ENCODE data around the gene HNRNPH3. TPM values are rescaled to one million over a fixed set of nuclear protein-coding genes. Genes with fewer than 3 reads are reported as not detected.

The HNRNPH3 gene
- polyA plus RNA-seq, 1 donor from 2014 or later, result 74.2 TPM

GRCh38 chr10:68348265-68348741, 16.4 kb downstream of the HNRNPH3 start:
- Histone ChIP-seq H3K36me3 (ENCODE audit: insufficient read depth, low read length) (peaks cover 4% of the 10 kb centered on the region), H3K4me2 (ENCODE audit: low read length) (no peak overlapping the region), H2AFZ (ENCODE audit: low read depth, low read length) (no peak overlapping the region), H3K4me3 (ENCODE audit: low read length) (no peak overlapping the region), H3K27me3 (ENCODE audit: insufficient read depth, low read depth, low read length) (no peaks in the 10 kb centered on the region), H3F3A (ENCODE audit: insufficient read depth, low read length, poor library complexity, severe bottlenecking) (peaks cover 10% of the 10 kb centered on the region), H4K20me1 (ENCODE audit: insufficient read depth) (no peaks in the 10 kb centered on the region), H3K79me2 (replicated peaks; ENCODE audit: insufficient read depth, low read length) (no peaks in the 10 kb centered on the region), H3K9ac (ENCODE audit: low read length) (no peak overlapping the region), H3K9me3 (ENCODE audit: low read length) (no peaks in the 10 kb centered on the region), H3K27ac (ENCODE audit: low read length) (no peak overlapping the region), H3K9me2 (ENCODE audit: insufficient read depth, low read length) (no peaks in the 10 kb centered on the region)
- TF ChIP-seq SMC3 (conservative IDR thresholded peaks at IDR 0.05; ENCODE audit: poor library complexity), result peak; percentile 67
- TF ChIP-seq MXI1 (conservative IDR thresholded peaks at IDR 0.05; ENCODE audit: poor library complexity, severe bottlenecking), result no peak
- TF ChIP-seq TAF1 (IDR thresholded peaks at IDR 0.05; ENCODE audit: low read depth), result no peak
- no peak for TF ChIP-seq POLR2AphosphoS5 (IDR thresholded peaks at IDR 0.05)
- no peak for TF ChIP-seq EP300 (conservative IDR thresholded peaks at IDR 0.05; ENCODE audit: poor library complexity, severe bottlenecking)
- TF ChIP-seq REST (IDR thresholded peaks at IDR 0.05; ENCODE audit: borderline replicate concordance), result no peak
- TF ChIP-seq CTCF (IDR thresholded peaks at IDR 0.05; ENCODE audit: poor library complexity, severe bottlenecking), result peak; percentile 65
- TF ChIP-seq EZH2 (IDR thresholded peaks at IDR 0.05; ENCODE audit: borderline replicate concordance, insufficient read depth, low read length, poor library complexity, severe bottlenecking), result no peak
- peak; percentile 53 for TF ChIP-seq RAD21 (conservative IDR thresholded peaks at IDR 0.05)

- no peak for TF ChIP-seq POLR2AphosphoS5 (IDR thresholded peaks at IDR 0.05)
- TF ChIP-seq SMC3 (conservative IDR thresholded peaks at IDR 0.05; ENCODE audit: poor library complexity), result no peak
- no peak for TF ChIP-seq TAF1 (IDR thresholded peaks at IDR 0.05; ENCODE audit: low read depth)
- TF ChIP-seq EZH2 (IDR thresholded peaks at IDR 0.05; ENCODE audit: borderline replicate concordance, insufficient read depth, low read length, poor library complexity, severe bottlenecking), result no peak
- no peak for TF ChIP-seq CTCF (IDR thresholded peaks at IDR 0.05; ENCODE audit: poor library complexity, severe bottlenecking)
- TF ChIP-seq REST (IDR thresholded peaks at IDR 0.05; ENCODE audit: borderline replicate concordance), result no peak
- TF ChIP-seq MXI1 (conservative IDR thresholded peaks at IDR 0.05; ENCODE audit: poor library complexity, severe bottlenecking), result no peak
- TF ChIP-seq RAD21 (conservative IDR thresholded peaks at IDR 0.05), result no peak
- TF ChIP-seq EP300 (conservative IDR thresholded peaks at IDR 0.05; ENCODE audit: poor library complexity, severe bottlenecking), result no peak
- Histone ChIP-seq H3K27ac (ENCODE audit: low read length) (no peak overlapping the region), H3K79me2 (replicated peaks; ENCODE audit: insufficient read depth, low read length) (no peaks in the 10 kb centered on the region), H3K9me3 (ENCODE audit: low read length) (no peaks in the 10 kb centered on the region), H3K4me3 (ENCODE audit: low read length) (no peak overlapping the region), H3K27me3 (ENCODE audit: insufficient read depth, low read depth, low read length) (no peaks in the 10 kb centered on the region), H3K4me2 (ENCODE audit: low read length) (no peak overlapping the region), H3K9ac (ENCODE audit: low read length) (no peak overlapping the region), H3K36me3 (ENCODE audit: insufficient read depth, low read length) (peaks cover 4% of the 10 kb centered on the region), H3K9me2 (ENCODE audit: insufficient read depth, low read length) (no peaks in the 10 kb centered on the region), H3F3A (ENCODE audit: insufficient read depth, low read length, poor library complexity, severe bottlenecking) (no peaks in the 10 kb centered on the region), H4K20me1 (ENCODE audit: insufficient read depth) (no peaks in the 10 kb centered on the region), H2AFZ (ENCODE audit: low read depth, low read length) (no peak overlapping the region)
These were observed 21.7 kb downstream of the HNRNPH3 start for GRCh38 chr10:68353537-68353936.

Data from neural cell (in vitro differentiated cells).